Body of pancreas (tissue), 4 donors: Measurements from ENCODE around the gene ANTXR1. TPM values are rescaled to one million over a fixed set of nuclear protein-coding genes. Genes with fewer than 3 reads are reported as not detected.

Source experiments
- ATAC-seq: fragments of 150-250 bp; one replicate; pipeline ENCODE4 v1.9.1; 2016
- DNase-seq, 4 donors: peaks; one replicate each; pipeline ENCODE4 v3.0.0-alpha.2; 2019
- H3K27ac ChIP-seq, 4 donors: fragments of 200-600 bp; sonication (generic); 1 replicate in 3 of 4; 2 replicates in 1 of 4; pipeline versions ENCODE4 v1.5.1 to v1.6.1; 2016 to 2019; ENCODE audit warnings: mild to moderate bottlenecking in 1 of 4, mixed read lengths in 1 of 4, moderate library complexity in 1 of 4
- H3K27me3 ChIP-seq, 2 donors: fragments of 200-600 bp; sonication (generic); one replicate each; pipeline ENCODE4 v1.6.0; 2016; ENCODE audit warnings: mild to moderate bottlenecking in 1 of 2
- H3K36me3 ChIP-seq, 2 donors: fragments of 200-600 bp; sonication (generic); replicated peaks in 1 of 2; 2 replicates each; pipeline ENCODE4 v1.5.1; 2016; ENCODE audit warnings: low read depth in 2 of 2; ENCODE audit not compliant: insufficient read depth in 1 of 2
- H3K4me1 ChIP-seq: fragments of 200-600 bp; sonication (generic); one replicate; pipeline ENCODE4 v1.6.0; 2016
- H3K4me3 ChIP-seq, 2 donors: fragments of 200-600 bp; sonication (generic); 1 replicate in 1 of 2; 2 replicates in 1 of 2; pipeline ENCODE4 v1.5.1; 2016 to 2019
- H3K9me3 ChIP-seq, 3 donors: fragments of 200-600 bp; sonication (generic); 1 replicate in 2 of 3; 2 replicates in 1 of 3; pipeline ENCODE4 v1.5.1; 2016
- POLR2A ChIP-seq, 3 donors: fragments of 450-650 bp; IDR thresholded peaks; one replicate each; pipeline ENCODE4 v1.6.1; 2016; ENCODE audit warnings: antibody characterized with exemption in 3 of 3, mild to moderate bottlenecking in 2 of 3
- WGBS, 2 donors: methylation state at CpG; one replicate each; pipeline ENCODE4 v1.1.5; 2017; 5-methylcytosine and 5-hydroxymethylcytosine counted together
- intact Hi-C: fragments of 100-400 bp; cut with DNase I; formaldehyde crosslinking; loops from one replicate; pipeline ENCODE4 v1.15.1; 2023
- microRNA-seq, 2 donors: library from miRNA; unstranded; fragments of <30 nt; microRNA quantifications; one replicate each; pipeline ENCODE4, GENCODE V29; 2016; ENCODE audit warnings: borderline number of aligned reads in 2 of 2, borderline replicate concordance in 2 of 2
- small RNA-seq: library from RNA; depleted of rRNA; stranded (forward); fragments of <200 nt; gene quantifications from one replicate; pipeline ENCODE3, GENCODE V24; 2016
- total RNA-seq, 2 donors: library from RNA; depleted of rRNA; stranded (reverse); fragments of >200 nt; gene quantifications; one replicate each; pipeline ENCODE4 v1.1.0, GENCODE V29; 2016
- TF ChIP-seq, protein P1 (sequence below), 7 experiments: fragments of 450-650 bp in 4 of 7; fragments of 200-600 bp in 3 of 7; sonication (generic) in 3 of 7; IDR thresholded peaks; one replicate each; pipeline ENCODE4 v1.5.1; 2016 to 2019; ENCODE audit warnings: antibody characterized with exemption in 7 of 7

ANTXR1 gene
- total RNA-seq, 2 donors from 2014 or later = 9.3 to 11.2 TPM

DNA sequence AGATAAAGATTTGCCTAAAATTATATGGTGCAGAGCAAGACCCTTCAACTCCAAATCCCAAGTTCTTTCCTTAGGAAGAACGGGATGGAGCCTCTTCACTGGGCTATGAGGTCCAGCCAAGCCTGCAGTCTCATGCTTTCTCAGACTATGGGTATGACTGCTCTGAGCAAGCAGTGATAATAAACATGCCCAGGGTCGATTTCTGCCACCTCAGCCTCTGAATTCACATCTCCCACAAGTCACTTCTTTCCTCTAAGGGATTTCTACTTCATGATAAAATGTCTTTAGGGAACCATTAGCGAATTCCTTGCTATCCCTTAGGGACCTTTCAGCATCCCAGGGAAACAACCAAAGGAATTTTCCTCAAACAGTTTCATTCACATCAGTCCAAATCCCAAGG lies 279.3 kb downstream of the ANTXR1 start:
- Histone ChIP-seq H3K27ac (peak overlapping the region in 1 of 4 donors; percentile 22), H3K4me3 (no peak overlapping the region), H3K36me3 (no peaks in the 10 kb centered on the region), H3K4me1 (peaks cover 6% of the 10 kb centered on the region), H3K27me3 (no peaks in the 10 kb centered on the region), H3K9me3 (no peaks in the 10 kb centered on the region)
- DNase-seq (no peak), ATAC-seq (no peak)
- 68 to 70% methylated on average over 3 of the region's 3 CpGs for WGBS, 2 donors
- TF ChIP-seq, protein P1, sequence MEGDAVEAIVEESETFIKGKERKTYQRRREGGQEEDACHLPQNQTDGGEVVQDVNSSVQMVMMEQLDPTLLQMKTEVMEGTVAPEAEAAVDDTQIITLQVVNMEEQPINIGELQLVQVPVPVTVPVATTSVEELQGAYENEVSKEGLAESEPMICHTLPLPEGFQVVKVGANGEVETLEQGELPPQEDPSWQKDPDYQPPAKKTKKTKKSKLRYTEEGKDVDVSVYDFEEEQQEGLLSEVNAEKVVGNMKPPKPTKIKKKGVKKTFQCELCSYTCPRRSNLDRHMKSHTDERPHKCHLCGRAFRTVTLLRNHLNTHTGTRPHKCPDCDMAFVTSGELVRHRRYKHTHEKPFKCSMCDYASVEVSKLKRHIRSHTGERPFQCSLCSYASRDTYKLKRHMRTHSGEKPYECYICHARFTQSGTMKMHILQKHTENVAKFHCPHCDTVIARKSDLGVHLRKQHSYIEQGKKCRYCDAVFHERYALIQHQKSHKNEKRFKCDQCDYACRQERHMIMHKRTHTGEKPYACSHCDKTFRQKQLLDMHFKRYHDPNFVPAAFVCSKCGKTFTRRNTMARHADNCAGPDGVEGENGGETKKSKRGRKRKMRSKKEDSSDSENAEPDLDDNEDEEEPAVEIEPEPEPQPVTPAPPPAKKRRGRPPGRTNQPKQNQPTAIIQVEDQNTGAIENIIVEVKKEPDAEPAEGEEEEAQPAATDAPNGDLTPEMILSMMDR (IDR thresholded peaks at IDR 0.05) = no peak
- TF ChIP-seq POLR2A (IDR thresholded peaks at IDR 0.05) = no peak
- intact Hi-C loops = no loop called here

DNA sequence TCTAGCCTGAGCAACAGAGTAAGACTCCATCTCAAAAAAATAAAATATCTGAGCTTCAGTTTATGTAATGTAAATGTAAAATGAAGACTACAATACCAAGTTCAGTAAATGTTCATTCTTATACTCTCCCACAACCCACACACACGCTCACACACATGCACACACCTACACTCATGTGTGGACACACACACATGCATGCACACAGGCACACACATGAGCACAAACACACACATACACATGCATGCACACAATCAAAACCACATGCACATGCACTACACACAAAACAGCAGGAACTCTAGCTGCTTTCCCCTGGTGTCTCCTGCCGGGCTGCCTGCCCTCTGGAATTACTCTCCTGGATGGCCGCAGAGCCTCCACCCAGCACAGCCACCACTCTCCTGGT lies 283.4 kb downstream of the ANTXR1 start:
- H3K9me3 ChIP-seq = no peaks in the 10 kb centered on the region
- intact Hi-C loops = loop anchor here (5.0 kb wide), 1 partner anchor 264 kb away; no protein-coding TSS in a partner anchor
- H3K4me3 ChIP-seq = no peak overlapping the region
- DNase-seq (no peak), ATAC-seq (no peak)
- 90% methylated on average over 3 of the region's 3 CpGs for WGBS, 2 donors
- H3K4me1 ChIP-seq = peaks cover under 1% of the 10 kb centered on the region
- no peaks in the 10 kb centered on the region for H3K27me3 ChIP-seq
- no peak for TF ChIP-seq POLR2A (IDR thresholded peaks at IDR 0.05)
- TF ChIP-seq, protein P1 (IDR thresholded peaks at IDR 0.05) = no peak
- no peak overlapping the region for H3K27ac ChIP-seq
- H3K36me3 ChIP-seq = no peaks in the 10 kb centered on the region

DNA sequence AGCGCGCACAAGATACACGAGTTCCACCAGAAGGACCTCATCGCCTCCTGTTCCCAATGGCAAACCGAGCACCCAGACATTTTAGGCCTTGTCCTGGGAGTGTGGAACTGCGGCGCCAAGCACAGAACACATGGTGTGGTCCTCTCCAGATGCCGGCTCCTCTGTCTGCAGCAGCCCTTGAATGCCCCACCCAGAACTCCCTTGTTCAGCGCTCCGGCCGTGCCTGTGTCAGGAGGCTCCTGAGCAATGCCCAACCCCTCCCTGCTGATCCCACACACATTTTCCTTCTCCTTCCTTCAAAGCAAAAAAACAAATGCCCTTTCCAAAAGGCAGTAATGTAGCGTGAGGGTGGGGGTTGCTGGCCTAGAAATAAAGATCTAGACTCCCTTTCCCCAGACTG lies 284.2 kb downstream of the ANTXR1 start:
- 82 to 89% methylated on average over 5 to 12 of the region's 12 CpGs for WGBS, 2 donors
- intact Hi-C loops = loop anchor here (5.0 kb wide), 1 partner anchor 265 kb away; no protein-coding TSS in a partner anchor
- no peaks in the 10 kb centered on the region for H3K27me3 ChIP-seq
- H3K9me3 ChIP-seq = no peaks in the 10 kb centered on the region
- no peak for TF ChIP-seq POLR2A (IDR thresholded peaks at IDR 0.05)
- DNase-seq (no peak), ATAC-seq (no peak)
- no peaks in the 10 kb centered on the region for H3K4me1 ChIP-seq
- no peak overlapping the region for H3K27ac ChIP-seq
- H3K4me3 ChIP-seq = no peak overlapping the region
- no peaks in the 10 kb centered on the region for H3K36me3 ChIP-seq

DNA sequence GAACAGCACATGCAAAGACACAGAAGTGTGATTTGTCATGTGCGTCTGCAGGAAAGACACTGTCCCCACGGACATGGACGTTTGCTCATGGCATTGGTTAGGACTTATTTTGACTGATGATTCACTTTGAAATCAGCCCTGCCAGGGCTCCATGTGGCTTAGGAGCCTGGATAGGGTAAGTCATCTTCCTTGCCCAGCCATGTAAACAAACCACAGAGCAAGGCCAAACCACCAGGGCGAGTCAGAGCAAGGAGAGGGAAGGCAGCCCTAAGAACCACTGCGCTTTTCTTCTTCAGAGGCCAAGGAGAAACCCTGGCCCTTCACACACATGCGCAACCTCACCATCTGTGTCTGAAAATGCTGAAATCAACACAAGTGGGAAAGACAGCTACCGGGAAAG lies 285.3 kb downstream of the ANTXR1 start:
- intact Hi-C loops = loop anchor here (5.0 kb wide), 1 partner anchor 266 kb away; no protein-coding TSS in a partner anchor

DNA sequence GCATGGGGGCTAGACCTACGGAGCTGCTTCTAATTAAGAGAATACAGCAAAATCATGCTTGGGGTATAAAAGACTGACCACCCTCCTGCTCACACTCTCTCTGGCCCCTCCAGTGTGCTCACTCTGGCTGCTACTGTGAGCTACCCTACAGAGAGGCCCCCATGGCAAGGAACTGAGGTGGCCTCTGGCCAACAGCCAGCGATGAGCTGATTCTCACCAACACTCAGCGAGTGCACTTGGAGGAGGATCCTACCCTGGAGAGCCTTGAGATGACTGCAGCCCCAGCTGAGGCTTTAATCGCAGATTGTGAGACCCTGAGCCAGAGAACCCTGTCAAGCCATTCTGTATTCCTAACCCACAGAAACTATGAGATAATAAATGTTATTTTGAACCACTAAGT lies 285.9 kb downstream of the ANTXR1 start:
- no peak for ATAC-seq

More for the DNA sequence above, 285.3 kb downstream of the ANTXR1 start:
- H3K4me1 ChIP-seq = no peaks in the 10 kb centered on the region
- H3K27ac ChIP-seq = no peak overlapping the region
- H3K9me3 ChIP-seq = no peaks in the 10 kb centered on the region
- no peak for TF ChIP-seq POLR2A (IDR thresholded peaks at IDR 0.05)
- TF ChIP-seq, protein P1 (IDR thresholded peaks at IDR 0.05) = no peak
- no peak overlapping the region for H3K4me3 ChIP-seq
- WGBS, 2 donors = 65 to 84% methylated on average over 7 of the region's 7 CpGs
- ATAC-seq (no peak), DNase-seq (no peak)
- H3K36me3 ChIP-seq = no peaks in the 10 kb centered on the region
- no peaks in the 10 kb centered on the region for H3K27me3 ChIP-seq

More for the DNA sequence above, 285.9 kb downstream of the ANTXR1 start:
- Histone ChIP-seq H3K9me3 (no peaks in the 10 kb centered on the region), H3K27me3 (no peaks in the 10 kb centered on the region), H3K36me3 (no peaks in the 10 kb centered on the region), H3K27ac (no peak overlapping the region), H3K4me1 (no peaks in the 10 kb centered on the region), H3K4me3 (no peak overlapping the region)
- intact Hi-C loops = loop anchor here (5.0 kb wide), 1 partner anchor 267 kb away; no protein-coding TSS in a partner anchor
- WGBS, 2 donors = 74 to 84% methylated on average over 4 of the region's 4 CpGs
- no peak for DNase-seq
- TF ChIP-seq, protein P1 (IDR thresholded peaks at IDR 0.05) = no peak
- TF ChIP-seq POLR2A (IDR thresholded peaks at IDR 0.05) = no peak

Small RNA genes lying within 50 kb of the gene (microRNA-seq; reads per million reads assigned to microRNA genes)
- gene MIR3126 = 0 reads per million in 2 donors

Small RNA genes lying within 50 kb of the gene (small RNA-seq; reads per million reads assigned to genes)
- gene MIR3126 (not detected), gene RNA5SP96 (not detected), gene RNU6-1216P (not detected)

Other genes with a start within 250 kb of the ANTXR1 start
- not detected for gene BMP10, start 141.8 kb upstream of the ANTXR1 start, total RNA-seq
- not detected for gene GKN2, start 60.3 kb upstream of the ANTXR1 start, total RNA-seq
- not detected for gene GKN1, start 38.5 kb upstream of the ANTXR1 start, total RNA-seq